ENCODE results near the gene SEMA6A. TPM values are rescaled to one million over a fixed set of nuclear protein-coding genes. Genes with fewer than 3 reads are reported as not detected.

SEMA6A gene
- polyA plus RNA-seq, 3 donors: 0.16 TPM; not detected in 2

DNA sequence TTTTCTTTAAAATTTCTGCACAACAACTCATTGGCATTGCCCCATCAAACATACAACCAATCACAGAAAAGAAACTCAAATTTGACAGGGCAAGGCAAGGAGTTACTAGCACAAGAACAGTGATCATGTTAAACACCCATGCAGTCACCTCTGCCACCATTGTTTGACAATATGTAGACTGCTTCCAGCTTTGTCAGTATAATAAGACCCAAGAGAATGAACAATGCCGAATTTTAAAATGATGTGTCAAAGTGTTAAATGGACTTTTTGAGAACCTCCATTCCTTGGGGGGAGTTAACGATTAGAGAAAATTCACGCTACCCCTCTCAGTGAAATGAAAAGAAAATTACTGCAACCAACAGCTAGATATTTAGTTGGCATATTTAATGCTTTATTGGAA lies 109.2 kb downstream of the SEMA6A start:
- H3K4me1 ChIP-seq (ENCODE audit: control insufficient read depth in 1 of 2, insufficient read depth in 2 of 2, low read length in 2 of 2): no peaks in the 10 kb centered on the region
- no CpG with 5 or more reads among the region's 3 CpGs for WGBS (ENCODE audit: insufficient coverage)
- peaks cover 0 to 2% (median 0%) of the 10 kb centered on the region in 3 donors for H3K27me3 Mint-ChIP-seq (ENCODE audit: low read depth in 3 of 3)
- TF ChIP-seq, protein P1, sequence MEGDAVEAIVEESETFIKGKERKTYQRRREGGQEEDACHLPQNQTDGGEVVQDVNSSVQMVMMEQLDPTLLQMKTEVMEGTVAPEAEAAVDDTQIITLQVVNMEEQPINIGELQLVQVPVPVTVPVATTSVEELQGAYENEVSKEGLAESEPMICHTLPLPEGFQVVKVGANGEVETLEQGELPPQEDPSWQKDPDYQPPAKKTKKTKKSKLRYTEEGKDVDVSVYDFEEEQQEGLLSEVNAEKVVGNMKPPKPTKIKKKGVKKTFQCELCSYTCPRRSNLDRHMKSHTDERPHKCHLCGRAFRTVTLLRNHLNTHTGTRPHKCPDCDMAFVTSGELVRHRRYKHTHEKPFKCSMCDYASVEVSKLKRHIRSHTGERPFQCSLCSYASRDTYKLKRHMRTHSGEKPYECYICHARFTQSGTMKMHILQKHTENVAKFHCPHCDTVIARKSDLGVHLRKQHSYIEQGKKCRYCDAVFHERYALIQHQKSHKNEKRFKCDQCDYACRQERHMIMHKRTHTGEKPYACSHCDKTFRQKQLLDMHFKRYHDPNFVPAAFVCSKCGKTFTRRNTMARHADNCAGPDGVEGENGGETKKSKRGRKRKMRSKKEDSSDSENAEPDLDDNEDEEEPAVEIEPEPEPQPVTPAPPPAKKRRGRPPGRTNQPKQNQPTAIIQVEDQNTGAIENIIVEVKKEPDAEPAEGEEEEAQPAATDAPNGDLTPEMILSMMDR (IDR thresholded peaks at IDR 0.05): no peak
- H2AFZ ChIP-seq (ENCODE audit: insufficient read depth, low read depth, low read length, poor library complexity, severe bottlenecking): no peak overlapping the region
- H3K9ac ChIP-seq (ENCODE audit: insufficient read depth, low read length, poor library complexity, severe bottlenecking): no peak overlapping the region
- H3K27ac Mint-ChIP-seq: no peak overlapping the region
- no peak overlapping the region for H3K4me3 Mint-ChIP-seq
- no peak overlapping the region for H3K4me3 ChIP-seq (replicated peaks in 1 of 3; ENCODE audit: low read depth in 2 of 3, low read length in 3 of 3)
- no peaks in the 10 kb centered on the region for H3K27me3 ChIP-seq (ENCODE audit: control insufficient read depth in 2 of 2, insufficient read depth in 2 of 2, low read length in 2 of 2)
- H3K27ac ChIP-seq (ENCODE audit: low read depth in 1 of 2, low read length in 2 of 2): no peak overlapping the region
- peaks cover 2 to 5% of the 10 kb centered on the region in 2 donors for H3K36me3 Mint-ChIP-seq
- no peak for DNase-seq
- H3K4me1 Mint-ChIP-seq: no peaks in the 10 kb centered on the region
- intact Hi-C loops (cut with micrococcal nuclease): no loop called here
- no peak overlapping the region for H3K4me2 ChIP-seq (replicated peaks; ENCODE audit: extremely low read depth, low read length, poor library complexity, severe bottlenecking)
- H3K9me3 Mint-ChIP-seq: peaks cover 0 to 16% (median 6%) of the 10 kb centered on the region in 7 donors
- H3K9me3 ChIP-seq (replicated peaks in 1 of 2; ENCODE audit: control insufficient read depth in 1 of 2, insufficient read depth in 1 of 2, low read length in 2 of 2): peaks cover 8 to 12% of the 10 kb centered on the region in 2 donors
- H4K20me1 ChIP-seq (ENCODE audit: insufficient read depth, low read length): no peaks in the 10 kb centered on the region
- no peaks in the 10 kb centered on the region for H3K36me3 ChIP-seq (replicated peaks in 1 of 2; ENCODE audit: control insufficient read depth in 1 of 2, insufficient read depth in 2 of 2, low read length in 2 of 2)
- H3K79me2 ChIP-seq (ENCODE audit: insufficient read depth, low read length): no peaks in the 10 kb centered on the region

- Mint-ChIP-seq H3K4me3 (no peak overlapping the region), H3K4me1 (no peaks in the 10 kb centered on the region), H3K36me3 (peaks cover 2 to 5% of the 10 kb centered on the region in 2 donors), H3K27me3 (ENCODE audit: low read depth in 3 of 3) (peaks cover 0 to 2% (median 0%) of the 10 kb centered on the region in 3 donors), H3K9me3 (peaks cover 0 to 16% (median 6%) of the 10 kb centered on the region in 7 donors), H3K27ac (no peak overlapping the region)
- intact Hi-C loops (cut with micrococcal nuclease): no loop called here
- Histone ChIP-seq H4K20me1 (ENCODE audit: insufficient read depth, low read length) (no peaks in the 10 kb centered on the region), H3K36me3 (replicated peaks in 1 of 2; ENCODE audit: control insufficient read depth in 1 of 2, insufficient read depth in 2 of 2, low read length in 2 of 2) (no peaks in the 10 kb centered on the region), H3K4me2 (replicated peaks; ENCODE audit: extremely low read depth, low read length, poor library complexity, severe bottlenecking) (no peak overlapping the region), H3K27ac (ENCODE audit: low read depth in 1 of 2, low read length in 2 of 2) (no peak overlapping the region), H3K4me3 (replicated peaks in 1 of 3; ENCODE audit: low read depth in 2 of 3, low read length in 3 of 3) (no peak overlapping the region), H3K27me3 (ENCODE audit: control insufficient read depth in 2 of 2, insufficient read depth in 2 of 2, low read length in 2 of 2) (no peaks in the 10 kb centered on the region), H2AFZ (ENCODE audit: insufficient read depth, low read depth, low read length, poor library complexity, severe bottlenecking) (no peak overlapping the region), H3K9me3 (replicated peaks in 1 of 2; ENCODE audit: control insufficient read depth in 1 of 2, insufficient read depth in 1 of 2, low read length in 2 of 2) (peaks cover 8 to 12% of the 10 kb centered on the region in 2 donors), H3K9ac (ENCODE audit: insufficient read depth, low read length, poor library complexity, severe bottlenecking) (no peak overlapping the region), H3K4me1 (ENCODE audit: control insufficient read depth in 1 of 2, insufficient read depth in 2 of 2, low read length in 2 of 2) (no peaks in the 10 kb centered on the region), H3K79me2 (ENCODE audit: insufficient read depth, low read length) (no peaks in the 10 kb centered on the region)
- DNase-seq: no peak
- TF ChIP-seq, protein P1 (IDR thresholded peaks at IDR 0.05): no peak
- WGBS (ENCODE audit: insufficient coverage): 100% methylated on average over 2 of the region's 7 CpGs
Observed at GRCh38 chr5:116464144-116464708, 110.4 kb downstream of the SEMA6A start.

All from CD14-positive monocyte (primary cell).